Gastrocnemius medialis (tissue), 4 donors: ENCODE data around the gene DNAJC21. TPM values are rescaled to one million over a fixed set of nuclear protein-coding genes. Genes with fewer than 3 reads are reported as not detected.
"Not testable (repeated sequence)": the region's sequence is repeated elsewhere in the genome, so short reads cannot be mapped to it uniquely, and the experiment has no call there.

ENCODE experiments used
- ATAC-seq, 2 donors: fragments of 150-250 bp; one replicate each; pipeline ENCODE4 v1.9.1; 2016
- DNase-seq, 2 donors: peaks; one replicate each; pipeline ENCODE4 v3.0.0-alpha.2; 2019
- H3K27ac ChIP-seq, 4 donors: fragments of 200-600 bp; sonication (generic); 1 replicate in 1 of 4; 2 replicates in 3 of 4; pipeline ENCODE4 v1.5.1; 2016 to 2018; ENCODE audit warnings: mild to moderate bottlenecking in 2 of 4, moderate library complexity in 1 of 4
- H3K27me3 ChIP-seq, 3 donors: fragments of 200-600 bp; sonication (generic) in 2 of 3; 1 replicate in 1 of 3; 2 replicates in 2 of 3; pipeline versions ENCODE4 v1.5.1 to v1.6.0; 2016 to 2019; ENCODE audit warnings: mild to moderate bottlenecking in 1 of 3, moderate library complexity in 1 of 3
- H3K36me3 ChIP-seq, 2 donors: fragments of 200-600 bp; sonication (generic) in 1 of 2; one replicate each; pipeline ENCODE4 v1.5.1; 2017 to 2018
- H3K4me1 ChIP-seq, 2 donors: fragments of 200-600 bp; sonication (generic) in 1 of 2; one replicate each; pipeline ENCODE4 v1.5.1; 2016 to 2017; ENCODE audit warnings: mild to moderate bottlenecking in 2 of 2
- H3K4me3 ChIP-seq, 4 donors: fragments of 200-600 bp; sonication (generic) in 3 of 4; 1 replicate in 1 of 4; 2 replicates in 3 of 4; pipeline ENCODE4 v1.5.1; 2016 to 2019; ENCODE audit warnings: mild to moderate bottlenecking in 2 of 4
- H3K9me3 ChIP-seq, 3 donors: fragments of 200-600 bp; sonication (generic) in 2 of 3; 1 replicate in 1 of 3; 2 replicates in 2 of 3; pipeline ENCODE4 v1.5.1; 2016 to 2019
- CTCF ChIP-seq, 5 experiments: fragments of 450-650 bp in 3 of 5; fragments of 200-600 bp in 2 of 5; sonication (generic) in 2 of 5; IDR thresholded peaks in 4 of 5; conservative IDR thresholded peaks in 1 of 5; 1 replicate in 4 of 5; 2 replicates in 1 of 5; pipeline ENCODE4 v1.5.1; 2016 to 2019; ENCODE audit warnings: antibody characterized with exemption in 5 of 5, mild to moderate bottlenecking in 3 of 5, moderate library complexity in 3 of 5
- POLR2A ChIP-seq, 2 donors: fragments of 450-650 bp; IDR thresholded peaks; one replicate each; pipeline ENCODE4 v1.6.1; 2017; ENCODE audit warnings: antibody characterized with exemption in 2 of 2, mild to moderate bottlenecking in 2 of 2, moderate library complexity in 2 of 2
- in situ Hi-C, 4 donors: fragments of 200-750 bp; cut with MboI; loops; one replicate each; pipeline versions ENCODE4 v1.15.0 to v1.8.0; 2017; ENCODE audit warnings: low sequenced_read_pairs in 4 of 4
- intact Hi-C: fragments of 100-400 bp; cut with DNase I; formaldehyde crosslinking; loops from one replicate; pipeline ENCODE4 v1.15.1; 2023; ENCODE audit warnings: low total_unique reads
- total RNA-seq, 4 donors: library from RNA; depleted of rRNA; stranded (reverse); fragments of >200 nt; gene quantifications; one replicate each; pipeline versions ENCODE4 v1.1.0 to v1.2.3, GENCODE V29; 2016

DNAJC21 gene
- total RNA-seq, 4 donors from 2014 or later, result 40.9 to 81.7 (median 74.7) TPM

- Histone ChIP-seq H3K36me3 (no peaks in the 10 kb centered on the region), H3K27ac (no peak overlapping the region), H3K27me3 (no peaks in the 10 kb centered on the region), H3K4me1 (no peaks in the 10 kb centered on the region), H3K9me3 (no peaks in the 10 kb centered on the region), H3K4me3 (no peak overlapping the region)
- DNase-seq (no peak), ATAC-seq (no peak)
- in situ Hi-C loops (no loop called here), intact Hi-C loops (no loop called here)
- no peak for TF ChIP-seq CTCF (IDR thresholded peaks at IDR 0.05 in 4 of 5, conservative IDR thresholded peaks at IDR 0.05 in 1 of 5)
- no peak for TF ChIP-seq POLR2A (IDR thresholded peaks at IDR 0.05)
Observed at GRCh38 chr5:34967540-34967939, 38.2 kb downstream of the DNAJC21 start.

GRCh38 chr5:34968258-34968657 is 38.9 kb downstream of the DNAJC21 start:
- H3K27me3 ChIP-seq, result no peaks in the 10 kb centered on the region
- no peak for ATAC-seq
- no peak for DNase-seq

GRCh38 chr5:34970552-34970951 is 41.2 kb downstream of the DNAJC21 start:
- TF ChIP-seq POLR2A (IDR thresholded peaks at IDR 0.05) (no peak), CTCF (IDR thresholded peaks at IDR 0.05 in 4 of 5, conservative IDR thresholded peaks at IDR 0.05 in 1 of 5) (no peak)
- Histone ChIP-seq H3K36me3 (no peaks in the 10 kb centered on the region), H3K4me3 (no peak overlapping the region), H3K27me3 (no peaks in the 10 kb centered on the region), H3K9me3 (no peaks in the 10 kb centered on the region), H3K4me1 (no peaks in the 10 kb centered on the region), H3K27ac (no peak overlapping the region)
- in situ Hi-C loops (no loop called here), intact Hi-C loops (no loop called here)
- ATAC-seq (no peak), DNase-seq (no peak)

More at GRCh38 chr5:34968258-34968657, 38.9 kb downstream of the DNAJC21 start:
- intact Hi-C loops, result no loop called here
- Histone ChIP-seq H3K4me1 (no peaks in the 10 kb centered on the region), H3K4me3 (no peak overlapping the region), H3K36me3 (no peaks in the 10 kb centered on the region), H3K27ac (no peak overlapping the region), H3K9me3 (no peaks in the 10 kb centered on the region)
- no peak for TF ChIP-seq CTCF (IDR thresholded peaks at IDR 0.05 in 4 of 5, conservative IDR thresholded peaks at IDR 0.05 in 1 of 5)
- TF ChIP-seq POLR2A (IDR thresholded peaks at IDR 0.05), result no peak
- in situ Hi-C loops, result no loop called here

DNA sequence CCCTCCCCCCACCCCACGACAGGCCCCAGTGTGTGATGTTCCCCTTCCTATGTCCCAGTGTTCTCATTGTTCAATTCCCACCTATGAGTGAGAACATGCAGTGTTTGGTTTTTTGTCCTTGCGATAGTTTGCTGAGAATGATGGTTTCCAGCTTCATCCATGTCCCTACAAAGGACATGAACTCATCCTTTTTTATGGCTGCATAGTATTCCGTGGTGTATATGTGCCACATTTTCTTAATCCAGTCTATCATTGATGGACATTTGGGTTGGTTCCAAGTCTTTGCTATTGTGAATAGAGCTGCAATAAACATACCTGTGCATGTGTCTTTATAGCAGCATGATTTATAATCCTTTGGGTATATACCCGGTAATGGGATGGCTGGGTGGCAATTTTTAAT is 42.3 kb downstream of the DNAJC21 start:
- H3K4me1 ChIP-seq, H3K9me3 ChIP-seq, in situ Hi-C loops, ATAC-seq, H3K27ac ChIP-seq, H3K4me3 ChIP-seq, H3K36me3 ChIP-seq, intact Hi-C loops, H3K27me3 ChIP-seq, DNase-seq: not testable (repeated sequence)

GRCh38 chr5:34976347-34976746 is 47.0 kb downstream of the DNAJC21 start:
- intact Hi-C loops (no loop called here), in situ Hi-C loops (no loop called here)
- Histone ChIP-seq H3K27me3 (no peaks in the 10 kb centered on the region), H3K36me3 (no peaks in the 10 kb centered on the region), H3K4me3 (no peak overlapping the region), H3K27ac (no peak overlapping the region), H3K9me3 (no peaks in the 10 kb centered on the region), H3K4me1 (no peaks in the 10 kb centered on the region)
- ATAC-seq (no peak), DNase-seq (no peak)
- TF ChIP-seq POLR2A (IDR thresholded peaks at IDR 0.05) (no peak), CTCF (IDR thresholded peaks at IDR 0.05 in 4 of 5, conservative IDR thresholded peaks at IDR 0.05 in 1 of 5) (no peak)
